Fibroblast of lung (primary cell): ENCODE results near the gene OSBPL6. TPM values are rescaled to one million over a fixed set of nuclear protein-coding genes. Genes with fewer than 3 reads are reported as not detected.

Source experiments
- DNase-seq, 2 donors: peaks; one replicate each; pipeline versions ENCODE4 v3.0.0 to v3.0.0-alpha.2; 2010; ENCODE audit warnings: low read depth in 2 of 2
- H2AFZ ChIP-seq: 2 replicates; pipeline ENCODE4 v1.5.1; 2012; ENCODE audit warnings: low read length, control low read depth, inconsistent platforms
- H3K27ac ChIP-seq: 2 replicates; pipeline ENCODE4 v1.5.1; 2011; ENCODE audit warnings: low read length, control low read depth; ENCODE audit not compliant: insufficient read depth
- H3K27me3 ChIP-seq: 2 replicates; pipeline ENCODE4 v1.5.1; 2011; ENCODE audit warnings: mild to moderate bottlenecking, low read length; ENCODE audit not compliant: control insufficient read depth, insufficient read depth
- H3K36me3 ChIP-seq: 2 replicates; pipeline ENCODE4 v1.5.1; 2011; ENCODE audit warnings: low read length; ENCODE audit not compliant: control insufficient read depth, insufficient read depth
- H3K4me1 ChIP-seq: 2 replicates; pipeline ENCODE4 v1.5.1; 2011; ENCODE audit warnings: low read length; ENCODE audit not compliant: control insufficient read depth, insufficient read depth; ENCODE audit errors: extremely low read depth
- H3K4me2 ChIP-seq: 2 replicates; pipeline ENCODE4 v1.5.1; 2011; ENCODE audit warnings: low read length, control low read depth; ENCODE audit not compliant: insufficient read depth; ENCODE audit errors: extremely low read depth
- H3K4me3 ChIP-seq, 4 experiments: fragments of 200-600 bp in 1 of 4; sonication (generic) in 1 of 4; replicated peaks in 1 of 4; 2 replicates each; pipeline ENCODE4 v1.5.1; 2011 to 2016; ENCODE audit warnings: low read length in 4 of 4, low read depth in 3 of 4, mild to moderate bottlenecking in 3 of 4, control low read depth in 2 of 4, inconsistent platforms in 1 of 4, mixed read lengths in 1 of 4; ENCODE audit not compliant: insufficient read depth in 1 of 4; ENCODE audit errors: control extremely low read depth in 1 of 4
- H3K79me2 ChIP-seq: 2 replicates; pipeline ENCODE4 v1.5.1; 2012; ENCODE audit warnings: mild to moderate bottlenecking, low read length, inconsistent platforms; ENCODE audit not compliant: control insufficient read depth, insufficient read depth
- H3K9ac ChIP-seq: 2 replicates; pipeline ENCODE4 v1.5.1; 2011; ENCODE audit warnings: mild to moderate bottlenecking, low read length, control low read depth; ENCODE audit not compliant: insufficient read depth
- H3K9me3 ChIP-seq: 2 replicates; pipeline ENCODE4 v1.5.1; 2012; ENCODE audit warnings: low read depth, low read length; ENCODE audit not compliant: control insufficient read depth, insufficient read depth
- H4K20me1 ChIP-seq: 2 replicates; pipeline ENCODE4 v1.5.1; 2011; ENCODE audit warnings: low read length; ENCODE audit not compliant: control insufficient read depth, insufficient read depth; ENCODE audit errors: extremely low read depth
- CTCF ChIP-seq, 2 donors: IDR thresholded peaks in 1 of 2; conservative IDR thresholded peaks in 1 of 2; 1 replicate in 1 of 2; 2 replicates in 1 of 2; pipeline ENCODE4 v1.5.1; 2011 to 2012; ENCODE audit warnings: low read length in 2 of 2, control low read depth in 1 of 2, inconsistent platforms in 1 of 2, low read depth in 1 of 2, mild to moderate bottlenecking in 1 of 2
- EZH2 ChIP-seq: IDR thresholded peaks from 2 replicates; pipeline ENCODE4 v1.5.1; 2012; ENCODE audit warnings: low read length, control low read depth, mild to moderate bottlenecking; ENCODE audit errors: missing control alignments
- polyA plus RNA-seq, 2 donors: library from polyadenylated mRNA; depleted of rRNA in 1 of 2; stranded (reverse) in 1 of 2; unstranded in 1 of 2; fragments of >200 nt; gene quantifications; 2 replicates each; pipeline ENCODE4 v1.2.1, GENCODE V29; 2011 to 2012; ENCODE audit warnings: missing spikeins in 1 of 2
- total RNA-seq: library from RNA; depleted of rRNA; stranded (reverse); fragments of >200 nt; gene quantifications from 2 replicates; pipeline ENCODE4 v1.2.1, GENCODE V29; 2014

The OSBPL6 gene
- total and polyA plus RNA-seq, 2 donors (not counting 1 experiment from before 2014, with no cell fraction given): 1.0 to 5.3 TPM

GRCh38 chr2:178301649-178302238, 107.4 kb downstream of the OSBPL6 start:
- no peak for DNase-seq
- Histone ChIP-seq H3K27me3 (no peaks in the 10 kb centered on the region), H3K4me2 (no peak overlapping the region), H3K4me3 (no peak overlapping the region), H3K79me2 (no peaks in the 10 kb centered on the region), H3K36me3 (no peaks in the 10 kb centered on the region), H3K9me3 (no peaks in the 10 kb centered on the region), H3K9ac (no peak overlapping the region), H4K20me1 (peaks cover 2% of the 10 kb centered on the region), H3K27ac (no peak overlapping the region), H2AFZ (no peak overlapping the region), H3K4me1 (no peaks in the 10 kb centered on the region)
- TF ChIP-seq EZH2 (no peak), CTCF (conservative IDR thresholded peaks at IDR 0.05 in 1 of 2, IDR thresholded peaks at IDR 0.05 in 1 of 2; ENCODE audit: low read depth in 1 of 2, low read length in 2 of 2) (no peak)

- TF ChIP-seq EZH2 (no peak), CTCF (conservative IDR thresholded peaks at IDR 0.05 in 1 of 2, IDR thresholded peaks at IDR 0.05 in 1 of 2; ENCODE audit: low read depth in 1 of 2, low read length in 2 of 2) (no peak)
- no peaks in the 10 kb centered on the region for H3K36me3 ChIP-seq
Measured at GRCh38 chr2:178304333-178304732, 110.0 kb downstream of the OSBPL6 start.

DNA sequence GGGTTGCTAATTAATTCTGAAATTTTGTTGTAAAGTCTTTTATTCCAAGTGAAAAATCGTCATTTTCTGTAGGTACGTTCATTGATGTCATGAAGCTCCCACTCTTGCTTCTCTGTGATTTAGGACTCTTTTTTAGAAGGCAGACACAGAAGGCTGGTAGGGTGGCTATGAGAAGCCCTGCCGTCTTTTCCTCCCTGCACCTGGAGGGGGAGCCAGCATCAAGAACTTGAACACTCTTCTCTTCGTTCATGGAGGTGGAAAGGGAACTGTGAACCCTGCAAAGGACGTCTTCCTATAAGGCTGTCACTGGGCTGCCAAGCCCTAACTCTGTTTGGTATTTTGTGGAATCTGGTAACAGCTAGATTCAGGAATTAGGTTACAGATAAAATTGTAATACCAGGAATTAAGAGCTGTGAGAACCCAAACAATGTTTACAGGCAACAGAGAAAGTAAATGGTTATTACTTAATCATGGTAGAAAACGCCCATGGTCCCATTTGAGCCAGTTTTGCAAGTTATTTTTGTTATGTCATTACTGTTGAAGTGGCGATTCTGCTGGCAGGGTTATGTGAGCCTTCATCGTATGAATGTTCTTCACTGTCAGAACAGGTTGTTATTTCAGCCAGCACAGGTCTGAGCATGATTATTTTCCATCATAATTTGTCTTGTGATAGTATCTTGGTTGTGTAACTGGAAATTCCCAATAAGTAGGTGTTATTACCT, 112.2 kb downstream of the OSBPL6 start:
- TF ChIP-seq EZH2 (no peak), CTCF (conservative IDR thresholded peaks at IDR 0.05 in 1 of 2, IDR thresholded peaks at IDR 0.05 in 1 of 2; ENCODE audit: low read depth in 1 of 2, low read length in 2 of 2) (peak; percentile 69 to 78)
- no peak overlapping the region for H3K4me3 ChIP-seq
- no peaks in the 10 kb centered on the region for H3K4me1 ChIP-seq
- no peak overlapping the region for H2AFZ ChIP-seq
- H3K27ac ChIP-seq: no peak overlapping the region
- H3K36me3 ChIP-seq: no peaks in the 10 kb centered on the region
- DNase-seq: peak in 1 of 2 donors; percentile 51
- peaks cover 2% of the 10 kb centered on the region for H4K20me1 ChIP-seq
- no peaks in the 10 kb centered on the region for H3K79me2 ChIP-seq
- no peak overlapping the region for H3K4me2 ChIP-seq
- no peaks in the 10 kb centered on the region for H3K27me3 ChIP-seq
- H3K9me3 ChIP-seq: no peaks in the 10 kb centered on the region
- H3K9ac ChIP-seq: no peak overlapping the region

More at GRCh38 chr2:178304333-178304732, 110.0 kb downstream of the OSBPL6 start:
- no peak overlapping the region for H3K27ac ChIP-seq
- no peaks in the 10 kb centered on the region for H3K4me1 ChIP-seq
- no peaks in the 10 kb centered on the region for H3K79me2 ChIP-seq
- H3K4me2 ChIP-seq: no peak overlapping the region
- H3K27me3 ChIP-seq: no peaks in the 10 kb centered on the region
- no peak overlapping the region for H3K9ac ChIP-seq
- no peak for DNase-seq
- no peak overlapping the region for H3K4me3 ChIP-seq
- H2AFZ ChIP-seq: no peak overlapping the region
- H4K20me1 ChIP-seq: peaks cover 2% of the 10 kb centered on the region
- H3K9me3 ChIP-seq: no peaks in the 10 kb centered on the region
